NB4 (cell line): ENCODE data around the gene MPDZ.

Experiments used
- DNase-seq: peaks from one replicate; pipeline ENCODE4 v3.0.0; 2010; ENCODE audit warnings: low read depth
- H3K4me3 ChIP-seq: one replicate; pipeline ENCODE4 v1.5.1; 2011; ENCODE audit warnings: mild to moderate bottlenecking, low read depth, low read length, moderate library complexity
- CTCF ChIP-seq: IDR thresholded peaks from one replicate; pipeline ENCODE4 v1.5.1; 2012; ENCODE audit warnings: low read depth, low read length
- MAX ChIP-seq: IDR thresholded peaks from 2 replicates; pipeline ENCODE4 v1.6.1; 2011; ENCODE audit warnings: low read depth, low read length
- MYC ChIP-seq: IDR thresholded peaks from 2 replicates; pipeline ENCODE4 v1.6.1; 2011; ENCODE audit warnings: low read depth, low read length
- POLR2A ChIP-seq: IDR thresholded peaks from 2 replicates; pipeline ENCODE4 v1.6.1; 2011; ENCODE audit warnings: mild to moderate bottlenecking; ENCODE audit not compliant: insufficient read length; ENCODE audit errors: extremely low read depth

The MPDZ gene

GRCh38 chr9:13069498-13069897 lies 210.0 kb downstream of the MPDZ start:
- TF ChIP-seq MAX (no peak), CTCF (no peak), MYC (no peak), POLR2A (no peak)
- DNase-seq, result no peak
- H3K4me3 ChIP-seq, result no peak overlapping the region

GRCh38 chr9:13064676-13065075 lies 214.8 kb downstream of the MPDZ start:
- no peak for DNase-seq
- H3K4me3 ChIP-seq, result no peak overlapping the region
- TF ChIP-seq MAX (no peak), POLR2A (no peak), MYC (no peak), CTCF (no peak)

GRCh38 chr9:13063880-13064459 lies 215.5 kb downstream of the MPDZ start:
- no peak for DNase-seq
- no peak overlapping the region for H3K4me3 ChIP-seq
- TF ChIP-seq MAX (no peak), CTCF (no peak), POLR2A (no peak), MYC (no peak)

- TF ChIP-seq POLR2A (no peak), MAX (no peak), CTCF (no peak), MYC (no peak)
Observed at GRCh38 chr9:13061390-13061789, 218.1 kb downstream of the MPDZ start.

More at GRCh38 chr9:13061390-13061789, 218.1 kb downstream of the MPDZ start:
- H3K4me3 ChIP-seq, result no peak overlapping the region
- no peak for DNase-seq
